Measurements from ENCODE around the gene CMAS. TPM values are rescaled to one million over a fixed set of nuclear protein-coding genes. Genes with fewer than 3 reads are reported as not detected.
"Not testable (repeated sequence)": the region's sequence is repeated elsewhere in the genome, so short reads cannot be mapped to it uniquely, and the experiment has no call there.

Gene CMAS
- total RNA-seq, 2 donors from 2014 or later = 139 to 144 TPM

GRCh38 chr12:22042976-22043669 is 2.9 kb upstream of the CMAS start:
- peak; percentile 21 for ATAC-seq
- intact Hi-C loops (cut with DNase I, micrococcal nuclease) = no loop called here
- DNase-seq = no peak

GRCh38 chr12:22043943-22044342 is 2.1 kb upstream of the CMAS start:
- DNase-seq (no peak), ATAC-seq (peak; percentile 70)
- intact Hi-C loops (cut with DNase I, micrococcal nuclease) = no loop called here

DNA sequence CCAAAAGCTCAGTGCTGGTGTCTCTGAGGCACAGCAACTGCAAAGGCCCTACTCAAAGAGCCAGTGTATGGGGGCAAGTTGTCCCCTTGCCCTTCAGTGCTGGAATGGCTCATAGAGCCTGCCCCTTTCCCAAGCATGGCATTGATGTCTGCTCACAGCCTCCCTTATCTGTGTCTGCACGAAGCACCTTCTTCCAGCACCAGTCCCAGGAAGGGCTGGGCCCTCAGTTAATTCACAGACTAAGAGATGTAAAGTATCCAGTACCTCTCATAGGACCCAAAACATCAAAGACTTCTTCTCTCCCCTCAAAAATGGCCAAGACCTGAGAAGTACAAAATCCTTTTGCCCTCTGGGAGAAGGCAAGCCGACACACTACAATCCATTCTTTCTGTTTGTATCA is 1.6 kb upstream of the CMAS start:
- no peak for ATAC-seq
- DNase-seq = peak in 1 of 2 donors; percentile 24
- intact Hi-C loops (cut with DNase I, micrococcal nuclease) = no loop called here

GRCh38 chr12:22046968-22047390 is 961 bp downstream of the CMAS start:
- peak; percentile 23 for ATAC-seq

GRCh38 chr12:22047494-22047893 is 1.5 kb downstream of the CMAS start:
- no peak for ATAC-seq
- intact Hi-C loops (cut with DNase I, micrococcal nuclease) = no loop called here

More at GRCh38 chr12:22046968-22047390, 961 bp downstream of the CMAS start:
- intact Hi-C loops (cut with DNase I, micrococcal nuclease) = no loop called here
- DNase-seq = no peak

GRCh38 chr12:22048351-22049041 is 2.5 kb downstream of the CMAS start:
- intact Hi-C loops (cut with DNase I, micrococcal nuclease) = no loop called here
- ATAC-seq (peak; percentile 11), DNase-seq (no peak)

More at GRCh38 chr12:22047494-22047893, 1.5 kb downstream of the CMAS start:
- no peak for DNase-seq

- intact Hi-C loops (cut with DNase I, micrococcal nuclease) = no loop called here
- DNase-seq (no peak), ATAC-seq (no peak)
Measured at GRCh38 chr12:22050078-22050477, 4.1 kb downstream of the CMAS start.

DNA sequence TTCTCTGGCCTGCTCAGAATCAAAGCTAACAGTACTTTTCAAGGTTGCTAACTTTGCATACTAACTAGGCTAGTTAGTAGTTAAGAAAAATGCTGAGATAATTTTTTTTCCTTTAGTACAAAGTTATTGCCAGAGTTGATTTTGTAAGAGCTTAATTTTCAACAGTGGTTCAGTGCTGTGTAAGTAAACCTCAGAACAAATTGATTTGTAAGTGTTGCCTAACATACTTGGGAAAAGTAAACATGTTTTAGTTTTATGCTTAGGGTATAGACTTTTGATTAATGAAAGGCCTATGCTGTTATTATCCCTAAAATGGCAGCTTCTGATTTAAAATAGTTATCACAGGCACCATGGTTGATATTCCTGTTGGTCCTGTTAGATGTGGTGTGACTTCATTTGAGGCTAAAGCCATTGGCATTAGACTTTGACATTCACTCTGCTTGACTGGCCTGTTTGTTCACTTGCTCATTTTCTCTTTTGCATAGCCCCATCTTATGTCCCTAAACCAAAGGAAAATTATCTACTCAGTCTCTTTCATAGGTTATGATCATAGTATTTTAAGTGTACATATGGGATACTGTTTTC is 5.2 kb downstream of the CMAS start:
- no peak for ATAC-seq
- DNase-seq = no peak
- intact Hi-C loops (cut with DNase I, micrococcal nuclease) = no loop called here

- ATAC-seq; intact Hi-C loops (cut with DNase I, micrococcal nuclease); DNase-seq: not testable (repeated sequence)
Measured at GRCh38 chr12:22052994-22053393, 7.0 kb downstream of the CMAS start.

DNA sequence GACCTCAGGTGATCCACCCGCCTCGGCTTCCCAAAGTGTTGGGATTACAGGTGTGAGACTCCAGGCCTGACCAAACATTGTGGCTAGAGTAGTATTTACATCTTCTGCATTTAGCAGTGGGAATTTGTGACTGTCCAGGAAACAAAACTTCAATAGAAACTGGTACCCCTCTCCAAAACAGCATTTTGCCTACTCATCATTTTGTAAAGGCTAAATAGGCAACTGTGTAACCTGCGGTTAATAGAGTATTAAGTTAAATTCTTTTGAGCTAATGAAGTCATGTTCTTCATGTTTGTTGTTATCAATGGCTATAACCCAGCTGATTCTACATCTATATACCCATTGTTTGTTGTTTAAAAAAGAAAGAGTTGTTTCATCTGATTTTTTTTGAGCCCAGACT is 8.1 kb downstream of the CMAS start:
- intact Hi-C loops (cut with DNase I, micrococcal nuclease) = no loop called here
- no peak for ATAC-seq
- no peak for DNase-seq

DNA sequence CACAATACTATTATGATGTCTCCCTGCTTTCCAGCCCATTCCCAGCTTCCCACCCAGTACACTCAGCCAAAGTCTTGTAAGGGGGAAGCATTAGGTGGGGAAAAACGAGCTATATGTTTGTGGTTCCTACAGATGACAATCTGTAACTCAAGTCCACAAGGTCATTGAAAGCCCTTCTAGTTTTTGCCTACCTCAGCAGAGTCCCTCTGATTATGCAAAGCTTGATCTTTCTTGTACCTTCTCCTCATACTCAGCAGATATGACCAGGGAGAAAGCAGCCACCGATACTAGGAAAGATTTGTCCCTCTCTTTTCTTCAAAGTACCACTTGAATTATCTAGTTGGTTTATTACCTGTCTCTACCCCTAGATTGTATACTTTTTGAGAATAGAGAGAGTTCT is 10.6 kb downstream of the CMAS start:
- DNase-seq (no peak), ATAC-seq (no peak)
- intact Hi-C loops (cut with DNase I, micrococcal nuclease) = no loop called here

GRCh38 chr12:22059976-22060647 is 14.1 kb downstream of the CMAS start:
- intact Hi-C loops (cut with DNase I, micrococcal nuclease) = no loop called here
- no peak for ATAC-seq

DNA sequence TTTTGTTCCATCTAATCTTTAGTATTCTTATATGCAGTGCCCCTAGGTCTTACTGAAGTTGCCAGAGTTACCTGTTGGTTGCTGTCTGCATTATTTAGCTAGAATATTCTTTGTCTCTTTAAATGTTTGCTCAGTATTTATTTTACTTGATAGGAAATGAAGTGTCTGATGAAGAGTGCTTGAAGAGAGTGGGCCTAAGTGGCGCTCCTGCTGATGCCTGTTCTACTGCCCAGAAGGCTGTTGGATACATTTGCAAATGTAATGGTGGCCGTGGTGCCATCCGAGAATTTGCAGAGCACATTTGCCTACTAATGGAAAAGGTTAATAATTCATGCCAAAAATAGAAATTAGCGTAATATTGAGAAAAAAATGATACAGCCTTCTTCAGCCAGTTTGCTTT is 18.9 kb downstream of the CMAS start:
- ATAC-seq (no peak), DNase-seq (no peak)
- intact Hi-C loops (cut with DNase I, micrococcal nuclease) = no loop called here

More at GRCh38 chr12:22059976-22060647, 14.1 kb downstream of the CMAS start:
- DNase-seq = no peak

GRCh38 chr12:22066310-22066709 is 20.3 kb downstream of the CMAS start:
- no peak for DNase-seq
- intact Hi-C loops (cut with DNase I, micrococcal nuclease) = no loop called here
- ATAC-seq = no peak

- intact Hi-C loops (cut with DNase I, micrococcal nuclease) = no loop called here
- DNase-seq (no peak), ATAC-seq (no peak)
Measured at GRCh38 chr12:22069851-22070250, 23.8 kb downstream of the CMAS start.

- DNase-seq (no peak), ATAC-seq (peak; percentile 28)
- intact Hi-C loops (cut with DNase I, micrococcal nuclease) = loop anchor here in 1 of 2 donors (10.0 kb wide), 1 partner anchor 253 kb away; the partner anchor contains the start of gene ST8SIA1
Measured at GRCh38 chr12:22082190-22082701, 36.2 kb downstream of the CMAS start.

DNA sequence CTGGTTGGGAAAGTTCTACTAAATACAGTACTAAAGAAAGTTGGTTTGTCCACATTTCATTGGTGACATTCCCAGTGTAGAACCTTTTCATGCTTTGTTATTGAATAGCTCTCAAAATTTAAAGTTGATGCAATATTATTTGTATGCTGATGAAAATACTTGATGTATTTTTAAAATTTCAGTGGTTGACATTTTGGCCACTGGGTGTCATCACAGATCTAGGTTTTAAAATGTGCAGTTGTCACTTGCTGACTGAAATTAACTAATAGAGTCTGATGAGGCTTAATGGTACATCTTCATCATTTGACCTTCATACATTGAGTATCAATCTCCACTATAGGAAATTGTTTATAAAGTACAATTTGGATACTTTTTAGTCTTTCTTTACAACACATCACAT is 37.1 kb downstream of the CMAS start:
- intact Hi-C loops (cut with DNase I, micrococcal nuclease) = loop anchor here in 1 of 2 donors (10.0 kb wide), 1 partner anchor 252 kb away; the partner anchor contains the start of gene ST8SIA1
- ATAC-seq = no peak
- no peak for DNase-seq

- intact Hi-C loops (cut with DNase I, micrococcal nuclease) = loop anchor here in 1 of 2 donors (10.0 kb wide), 1 partner anchor 250 kb away; the partner anchor contains the start of gene ST8SIA1
- DNase-seq (no peak), ATAC-seq (peak; percentile 71)
Measured at GRCh38 chr12:22084852-22085251, 38.8 kb downstream of the CMAS start.

- intact Hi-C loops (cut with DNase I, micrococcal nuclease) = loop anchor here in 1 of 2 donors (10.0 kb wide), 1 partner anchor 246 kb away; the partner anchor contains the start of gene ST8SIA1
- ATAC-seq (no peak), DNase-seq (no peak)
Measured at GRCh38 chr12:22088886-22089285, 42.9 kb downstream of the CMAS start.

Data from left colon (tissue), 2 donors.